Right lobe of liver (tissue), 6 donors: ENCODE data around the gene DOCK1. TPM values are rescaled to one million over a fixed set of nuclear protein-coding genes. Genes with fewer than 3 reads are reported as not detected.

ENCODE experiments used
- ATAC-seq, 4 donors: fragments of 200-7000 bp; cut with Tn5 transposase; one replicate each; pipeline ENCODE4 v1.9.1; 2020; ENCODE audit warnings: mild to moderate bottlenecking in 4 of 4, moderate library complexity in 4 of 4
- DNase-seq, 3 donors: peaks; one replicate each; pipeline ENCODE4 v3.0.0-alpha.2; 2020
- H3K27ac ChIP-seq, 3 donors: fragments of 200-600 bp; one replicate each; pipeline ENCODE4 v1.8.0; 2022
- H3K27me3 ChIP-seq, 2 donors: fragments of 200-600 bp; one replicate each; pipeline ENCODE4 v1.8.0; 2022
- H3K36me3 ChIP-seq, 4 donors: fragments of 200-600 bp; sonication (generic) in 1 of 4; one replicate each; pipeline versions ENCODE4 v1.5.1 to v1.8.0; 2017 to 2022; ENCODE audit warnings: control low read depth in 1 of 4
- H3K4me1 ChIP-seq, 4 donors: fragments of 200-600 bp; sonication (generic) in 1 of 4; one replicate each; pipeline versions ENCODE4 v1.5.1 to v1.8.0; 2017 to 2022; ENCODE audit warnings: control low read depth in 1 of 4
- H3K4me3 ChIP-seq, 3 donors: fragments of 200-600 bp; one replicate each; pipeline ENCODE4 v1.8.0; 2022
- H3K9me3 ChIP-seq, 4 donors: fragments of 200-600 bp; sonication (generic) in 1 of 4; one replicate each; pipeline versions ENCODE4 v1.5.1 to v1.8.0; 2017 to 2022; ENCODE audit warnings: control low read depth in 1 of 4
- POLR2A ChIP-seq: fragments of 450-650 bp; IDR thresholded peaks from one replicate; pipeline ENCODE4 v1.6.1; 2017; ENCODE audit warnings: antibody characterized with exemption, mild to moderate bottlenecking
- WGBS: methylation state at CpG from one replicate; pipeline ENCODE4 v1.1.6; 2018; ENCODE audit warnings: low coverage, low lambda C conversion rate; ENCODE audit not compliant: insufficient coverage; ENCODE audit errors: missing lambda C conversion rate; 5-methylcytosine and 5-hydroxymethylcytosine counted together
- intact Hi-C, 2 donors: fragments of 100-400 bp; cut with DNase I; formaldehyde crosslinking; loops; one replicate each; pipeline versions ENCODE4 v1.11.2 to v1.14.1; 2022
- total RNA-seq, 6 experiments: library from RNA; depleted of rRNA in 2 of 6; stranded (reverse); fragments of >200 nt in 2 of 6; fragmentation: NEBNext Ultra II Directional in 3 of 6; extraction: Animal tissue kit (Norgen Biotek cat#: 25700) in 3 of 6; gene quantifications; one replicate each; pipeline versions ENCODE4 v1.1.0 to v1.2.4, GENCODE V29; 2016 to 2023
- TF ChIP-seq, protein P1 (sequence below), 4 donors: fragments of 200-600 bp in 3 of 4; fragments of 450-650 bp in 1 of 4; IDR thresholded peaks; one replicate each; pipeline versions ENCODE4 v1.5.1 to v1.8.0; 2016 to 2022; ENCODE audit warnings: antibody characterized with exemption in 4 of 4, mild to moderate bottlenecking in 2 of 4
- donor health status: DM: no; HTN: yes; CAD: no.
- donor health status: DM: no; HTN: no; CAD: no.
- donor health status: DM: no; HTN: no; CAD: no.
- donor health status: DM: no; HTN: yes; CAD: no.
- donor health status: DM: no; HTN: yes; CAD: no.

Gene DOCK1
- total RNA-seq, 6 experiments from 2014 or later: 13.8 to 17.8 (median 14.6) TPM

- WGBS: 76% methylated on average over 7 of the region's 9 CpGs
- no peak overlapping the region for H3K27ac ChIP-seq
- no peak for TF ChIP-seq POLR2A
- TF ChIP-seq, protein P1, sequence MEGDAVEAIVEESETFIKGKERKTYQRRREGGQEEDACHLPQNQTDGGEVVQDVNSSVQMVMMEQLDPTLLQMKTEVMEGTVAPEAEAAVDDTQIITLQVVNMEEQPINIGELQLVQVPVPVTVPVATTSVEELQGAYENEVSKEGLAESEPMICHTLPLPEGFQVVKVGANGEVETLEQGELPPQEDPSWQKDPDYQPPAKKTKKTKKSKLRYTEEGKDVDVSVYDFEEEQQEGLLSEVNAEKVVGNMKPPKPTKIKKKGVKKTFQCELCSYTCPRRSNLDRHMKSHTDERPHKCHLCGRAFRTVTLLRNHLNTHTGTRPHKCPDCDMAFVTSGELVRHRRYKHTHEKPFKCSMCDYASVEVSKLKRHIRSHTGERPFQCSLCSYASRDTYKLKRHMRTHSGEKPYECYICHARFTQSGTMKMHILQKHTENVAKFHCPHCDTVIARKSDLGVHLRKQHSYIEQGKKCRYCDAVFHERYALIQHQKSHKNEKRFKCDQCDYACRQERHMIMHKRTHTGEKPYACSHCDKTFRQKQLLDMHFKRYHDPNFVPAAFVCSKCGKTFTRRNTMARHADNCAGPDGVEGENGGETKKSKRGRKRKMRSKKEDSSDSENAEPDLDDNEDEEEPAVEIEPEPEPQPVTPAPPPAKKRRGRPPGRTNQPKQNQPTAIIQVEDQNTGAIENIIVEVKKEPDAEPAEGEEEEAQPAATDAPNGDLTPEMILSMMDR (IDR thresholded peaks at IDR 0.05): no peak
- no peaks in the 10 kb centered on the region for H3K4me1 ChIP-seq
- no peaks in the 10 kb centered on the region for H3K9me3 ChIP-seq
- no peak for ATAC-seq
- intact Hi-C loops: no loop called here
- no peaks in the 10 kb centered on the region for H3K36me3 ChIP-seq
- H3K4me3 ChIP-seq: no peak overlapping the region
- H3K27me3 ChIP-seq: no peaks in the 10 kb centered on the region
- no peak for DNase-seq
These were observed 414.9 kb downstream of the DOCK1 start for GRCh38 chr10:127320176-127320575.

GRCh38 chr10:127322286-127322685 lies 417.1 kb downstream of the DOCK1 start:
- ATAC-seq: no peak
- Histone ChIP-seq H3K4me3 (no peak overlapping the region), H3K27me3 (no peaks in the 10 kb centered on the region), H3K9me3 (no peaks in the 10 kb centered on the region), H3K36me3 (no peaks in the 10 kb centered on the region), H3K4me1 (no peaks in the 10 kb centered on the region), H3K27ac (no peak overlapping the region)
- intact Hi-C loops: no loop called here
- no peak for DNase-seq
- WGBS: no CpG with 5 or more reads among the region's 1 CpG
- TF ChIP-seq, protein P1 (IDR thresholded peaks at IDR 0.05): no peak
- no peak for TF ChIP-seq POLR2A

DNA sequence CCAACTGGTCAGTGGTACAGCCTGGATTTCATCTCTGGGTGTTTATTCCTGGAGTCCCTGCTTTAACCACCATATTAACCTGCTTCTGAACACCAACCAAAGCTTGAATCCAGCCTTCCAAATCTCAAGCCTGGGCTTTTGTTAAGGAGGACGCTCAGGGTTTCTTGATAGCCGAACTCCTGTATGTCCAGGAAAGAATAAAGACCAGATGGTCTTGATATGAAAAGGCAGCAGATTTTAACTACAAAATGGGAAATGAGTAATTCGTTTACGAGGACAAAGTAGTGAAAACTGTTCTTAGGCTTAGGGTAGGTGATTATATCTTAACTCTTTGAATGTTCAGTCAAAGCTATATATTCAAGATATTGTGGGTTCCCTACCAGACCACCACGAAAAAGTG lies 420.3 kb downstream of the DOCK1 start:
- Histone ChIP-seq H3K9me3 (no peaks in the 10 kb centered on the region), H3K4me3 (no peak overlapping the region), H3K27me3 (no peaks in the 10 kb centered on the region), H3K36me3 (no peaks in the 10 kb centered on the region), H3K27ac (no peak overlapping the region), H3K4me1 (no peaks in the 10 kb centered on the region)
- TF ChIP-seq, protein P1 (IDR thresholded peaks at IDR 0.05): no peak
- ATAC-seq (no peak), DNase-seq (no peak)
- WGBS: 80% methylated on average over 5 of the region's 5 CpGs
- intact Hi-C loops: no loop called here

- Histone ChIP-seq H3K4me1 (no peaks in the 10 kb centered on the region), H3K4me3 (no peak overlapping the region), H3K27ac (no peak overlapping the region), H3K36me3 (no peaks in the 10 kb centered on the region), H3K9me3 (no peaks in the 10 kb centered on the region), H3K27me3 (no peaks in the 10 kb centered on the region)
- WGBS: 94% methylated on average over 3 of the region's 3 CpGs
- DNase-seq (no peak), ATAC-seq (no peak)
- no peak for TF ChIP-seq POLR2A
- TF ChIP-seq, protein P1 (IDR thresholded peaks at IDR 0.05): no peak
- intact Hi-C loops: no loop called here
These were observed 421.7 kb downstream of the DOCK1 start for GRCh38 chr10:127326883-127327282.

- H3K27me3 ChIP-seq: no peaks in the 10 kb centered on the region
- no peak for DNase-seq
- H3K27ac ChIP-seq: no peak overlapping the region
- 86% methylated on average over 6 of the region's 6 CpGs for WGBS
- H3K9me3 ChIP-seq: no peaks in the 10 kb centered on the region
- intact Hi-C loops: no loop called here
- H3K4me3 ChIP-seq: no peak overlapping the region
- H3K36me3 ChIP-seq: no peaks in the 10 kb centered on the region
- no peak for TF ChIP-seq POLR2A
- TF ChIP-seq, protein P1 (IDR thresholded peaks at IDR 0.05): no peak
- H3K4me1 ChIP-seq: no peaks in the 10 kb centered on the region
- ATAC-seq: no peak
These were observed 426.5 kb downstream of the DOCK1 start for GRCh38 chr10:127331696-127332095.
